Renal cortical epithelial cell (primary cell): ENCODE measurements around the gene SRPK2. TPM values are rescaled to one million over a fixed set of nuclear protein-coding genes. Genes with fewer than 3 reads are reported as not detected.
"Not testable (repeated sequence)": the region's sequence is repeated elsewhere in the genome, so short reads cannot be mapped to it uniquely, and the experiment has no call there.

Source experiments
- DNase-seq: peaks from one replicate; pipeline ENCODE4 v3.0.0-alpha.2; 2011; ENCODE audit warnings: low read depth
- total RNA-seq: library from RNA; depleted of rRNA; stranded (reverse); fragments of >200 nt; gene quantifications from 2 replicates; pipeline ENCODE4 v1.2.3, GENCODE V29; 2014

Gene SRPK2
- total RNA-seq, 1 donor from 2014 or later: 79.5 TPM

DNA sequence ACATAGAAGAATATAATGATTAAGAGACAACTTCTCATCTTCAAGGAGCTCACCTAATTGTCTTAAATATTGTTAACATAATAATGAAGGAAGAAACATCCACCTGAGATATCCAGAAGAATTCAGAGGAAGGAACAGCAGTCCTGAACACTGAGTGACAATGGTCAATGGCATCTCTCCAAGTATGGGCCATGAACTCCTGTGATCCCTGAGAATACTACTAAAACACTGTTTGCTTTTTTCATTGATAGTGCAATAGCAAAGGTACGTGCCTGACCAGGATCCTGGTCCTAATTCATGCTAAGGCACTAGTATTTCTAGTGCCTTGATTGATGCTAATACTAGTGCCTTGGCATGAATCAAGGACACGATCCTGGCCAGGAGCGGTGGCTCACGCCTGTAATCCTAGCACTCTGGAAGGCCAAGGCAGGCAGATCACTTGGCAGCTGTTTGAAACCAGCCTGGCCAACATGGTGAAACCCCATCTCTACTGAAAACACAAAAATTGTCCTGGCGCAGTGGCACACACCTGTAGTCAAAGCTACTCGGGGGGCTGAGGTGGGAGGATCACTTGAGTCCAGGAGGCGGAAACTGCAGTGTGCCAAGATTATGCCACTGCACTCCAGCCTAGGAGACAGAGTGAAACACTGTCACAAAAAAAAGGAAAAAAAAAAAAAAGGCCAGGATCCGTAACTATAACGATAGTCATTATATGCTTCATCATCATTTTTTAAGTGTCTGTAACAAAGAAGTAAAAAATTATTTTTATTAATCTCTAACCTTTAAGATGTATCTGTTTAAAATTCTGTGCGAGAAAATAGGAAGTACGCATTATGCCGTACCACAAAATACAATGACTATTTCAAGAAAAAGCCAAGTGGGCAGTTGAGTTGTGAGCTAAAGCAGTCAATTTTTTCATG is 49.1 kb downstream of the SRPK2 start:
- DNase-seq: no peak

DNA sequence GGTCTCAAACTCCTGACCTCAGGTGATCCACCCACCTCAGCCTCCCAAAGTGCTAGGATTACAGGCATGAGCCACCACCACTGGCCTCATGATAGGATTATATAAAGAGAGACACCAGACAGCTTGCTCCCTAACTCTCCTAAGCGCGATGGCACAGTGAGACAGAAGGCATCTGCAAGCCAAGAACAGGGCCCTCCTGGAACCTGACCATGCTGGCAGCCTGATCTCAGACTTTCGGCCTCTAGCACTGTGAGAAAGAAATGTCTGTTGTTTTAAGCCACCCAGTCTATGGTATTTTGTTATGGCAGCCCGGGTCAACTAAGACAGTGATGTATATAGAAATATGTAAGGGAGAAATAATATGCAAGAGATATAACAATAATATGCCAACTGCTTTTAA is 51.2 kb downstream of the SRPK2 start:
- DNase-seq: no peak

DNA sequence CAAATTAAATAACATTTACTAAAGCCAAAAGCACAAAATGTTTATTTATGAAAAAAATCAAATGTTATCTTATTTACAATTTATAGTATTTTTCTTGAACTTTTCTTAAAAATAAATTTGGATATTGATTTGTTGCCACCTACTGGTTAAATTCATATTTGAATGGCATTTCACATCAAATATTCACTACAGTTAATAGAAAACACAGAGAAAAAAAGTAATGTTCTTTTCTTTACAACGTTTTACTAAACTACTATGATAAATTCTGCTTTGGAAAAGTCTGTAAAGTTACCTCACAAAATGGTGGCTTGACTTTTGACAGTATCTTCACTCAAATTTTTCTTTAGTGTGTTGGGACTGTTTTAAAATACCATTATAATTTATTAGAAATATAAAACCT is 52.7 kb downstream of the SRPK2 start:
- peak; percentile 33 for DNase-seq

DNA sequence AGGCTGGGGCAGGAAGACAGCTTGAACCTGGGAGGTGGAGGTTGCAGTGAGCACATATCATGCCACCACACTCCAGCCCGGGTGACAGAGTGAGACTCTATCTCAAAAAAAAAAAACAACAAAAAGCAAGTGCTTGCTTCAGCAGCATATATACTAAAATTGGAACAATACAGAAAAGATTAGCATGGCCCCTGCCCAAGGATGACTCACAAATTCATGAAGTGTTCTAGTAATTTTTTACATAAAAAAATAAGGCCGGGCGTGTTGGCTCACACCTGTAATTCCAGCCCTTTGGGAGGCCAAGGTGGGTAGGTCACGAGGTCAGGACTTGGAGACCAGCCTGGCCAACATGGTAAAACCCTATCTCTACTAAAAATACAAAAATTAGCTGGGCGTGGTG is 56.1 kb downstream of the SRPK2 start:
- DNase-seq: not testable (repeated sequence)

DNA sequence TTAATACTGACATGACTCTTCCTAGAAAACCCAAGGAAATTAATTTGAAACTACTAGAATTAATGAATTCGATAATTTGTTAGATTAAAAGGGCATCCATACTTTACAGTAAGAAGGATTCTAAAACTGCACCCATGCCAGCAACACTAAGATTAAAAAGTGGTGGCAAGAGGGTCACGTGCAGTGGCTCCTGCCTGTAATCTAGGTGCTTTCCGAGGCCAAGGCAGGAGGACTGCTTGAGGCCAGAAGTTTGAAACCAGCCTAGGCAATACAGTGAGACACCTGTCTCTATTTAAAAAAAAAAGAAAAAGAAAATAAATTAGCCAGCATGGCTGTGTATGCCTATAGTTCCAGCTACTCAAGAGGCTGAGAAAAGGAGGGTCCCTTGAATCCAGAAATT is 58.2 kb downstream of the SRPK2 start:
- DNase-seq: no peak

DNA sequence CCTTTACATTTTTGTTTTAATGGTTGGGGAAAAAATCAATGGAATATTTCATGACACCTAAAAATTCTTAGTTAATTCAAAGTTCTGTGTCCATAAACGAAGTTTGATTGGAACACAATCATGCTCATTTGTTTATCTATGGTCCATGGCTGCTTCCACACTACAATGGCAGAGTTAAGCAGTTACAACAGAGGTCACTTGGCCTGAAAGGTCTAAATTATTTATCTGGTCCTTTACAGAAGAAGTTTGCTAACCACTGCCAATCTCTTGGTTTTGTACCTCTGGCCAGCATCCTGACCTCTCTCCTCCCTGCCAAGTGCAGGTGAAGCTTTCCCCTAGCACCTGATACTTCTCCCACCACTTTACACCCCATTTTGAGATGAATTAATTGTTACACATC is 61.5 kb downstream of the SRPK2 start:
- DNase-seq: no peak

DNA sequence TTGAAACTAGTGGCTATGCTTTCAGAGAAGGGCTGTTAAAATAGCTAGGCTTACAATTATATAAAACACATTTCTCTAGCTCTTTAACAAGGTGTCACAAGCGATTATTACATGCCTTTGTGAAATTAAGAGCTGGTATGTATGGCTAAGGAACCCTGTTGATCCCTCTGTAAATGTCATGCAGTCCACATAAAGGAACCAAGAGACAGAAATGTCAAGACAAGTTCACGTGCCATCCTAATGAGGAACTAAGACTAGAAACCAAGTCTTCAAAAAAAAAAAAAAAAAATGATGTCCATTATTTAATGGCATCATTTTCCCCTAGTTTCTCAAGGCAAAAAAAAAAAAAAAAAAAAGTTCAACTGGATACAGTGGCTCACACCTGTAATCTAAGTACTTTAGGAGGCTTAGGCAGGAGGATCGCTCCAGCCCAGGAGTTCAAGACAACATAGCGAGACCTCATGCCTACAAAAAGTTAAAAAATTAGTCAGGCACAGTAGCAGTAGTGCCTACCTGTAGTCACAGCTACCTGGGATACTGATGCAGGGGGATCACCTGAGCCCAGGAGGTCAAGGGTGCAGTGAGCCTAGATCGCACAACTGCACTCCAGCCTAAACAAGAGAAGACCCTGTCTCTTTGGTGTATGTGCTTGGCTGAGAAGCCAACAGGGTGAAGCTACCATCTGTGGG is 63.4 kb downstream of the SRPK2 start:
- DNase-seq: no peak

DNA sequence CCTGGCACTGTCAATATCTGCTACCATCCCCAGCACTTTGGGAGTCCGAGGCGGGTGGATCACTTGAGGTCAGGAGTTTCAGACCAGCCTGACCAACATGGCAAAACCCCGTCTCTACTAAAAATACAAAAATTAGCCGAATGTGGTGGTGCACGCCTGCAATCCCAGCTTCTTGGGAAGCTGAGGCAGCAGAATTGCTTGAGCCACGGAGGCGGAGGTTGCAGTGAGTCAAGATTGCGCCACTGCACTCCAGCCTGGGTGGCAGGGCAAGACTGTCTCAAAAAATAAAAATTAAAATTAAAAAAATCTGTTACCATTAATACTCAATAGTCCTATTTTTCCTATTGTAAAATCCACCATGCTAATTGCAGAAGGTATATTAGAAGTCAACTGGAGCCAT is 64.1 kb downstream of the SRPK2 start:
- not testable (repeated sequence) for DNase-seq

DNA sequence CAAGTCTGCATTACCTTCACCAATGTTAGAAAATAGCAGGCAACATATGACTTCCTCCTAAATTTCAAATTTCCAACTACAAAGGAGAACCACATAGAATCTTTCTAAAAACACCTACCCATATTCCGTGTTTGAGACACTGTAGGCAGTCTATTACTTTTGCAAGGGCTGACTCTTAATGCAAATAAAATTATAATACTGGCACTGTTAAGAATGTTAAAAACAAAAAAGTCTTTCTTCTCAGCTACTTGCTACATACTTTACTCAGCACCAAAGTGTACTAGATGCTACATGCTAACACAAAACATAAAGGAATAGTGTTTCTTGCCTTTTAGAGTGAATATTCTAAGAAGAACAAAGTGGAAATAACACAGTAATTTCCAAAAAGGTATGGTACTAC is 65.4 kb downstream of the SRPK2 start:
- no peak for DNase-seq

DNA sequence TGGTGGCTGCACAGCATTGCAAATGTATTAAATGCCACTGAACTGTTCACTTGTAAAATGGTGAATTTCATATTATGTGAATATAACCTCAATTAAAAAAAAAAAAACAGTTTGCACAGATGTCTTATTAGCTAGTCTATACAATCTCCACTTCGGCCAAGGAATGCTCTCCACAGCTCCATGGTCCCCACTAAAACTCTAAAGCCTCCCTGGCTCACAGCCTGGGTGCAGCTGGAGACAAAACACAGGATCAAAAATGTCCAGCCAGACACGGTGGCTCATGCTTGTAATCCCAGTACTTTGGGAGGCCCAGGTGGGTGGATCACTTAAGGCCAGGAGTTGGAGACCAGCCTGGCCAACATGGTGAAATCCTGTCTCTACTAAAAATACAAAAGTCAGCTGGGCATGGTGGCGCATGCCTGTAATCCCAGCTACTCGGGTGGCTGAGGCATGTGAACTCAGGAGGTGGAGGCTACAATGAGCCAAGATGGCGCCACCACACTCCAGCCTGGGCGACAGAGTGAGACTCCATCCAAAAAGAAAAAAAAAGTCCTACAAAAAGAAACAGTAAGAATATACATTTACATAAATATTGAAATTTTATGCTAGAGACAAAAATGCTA is 66.0 kb downstream of the SRPK2 start:
- DNase-seq: no peak

DNA sequence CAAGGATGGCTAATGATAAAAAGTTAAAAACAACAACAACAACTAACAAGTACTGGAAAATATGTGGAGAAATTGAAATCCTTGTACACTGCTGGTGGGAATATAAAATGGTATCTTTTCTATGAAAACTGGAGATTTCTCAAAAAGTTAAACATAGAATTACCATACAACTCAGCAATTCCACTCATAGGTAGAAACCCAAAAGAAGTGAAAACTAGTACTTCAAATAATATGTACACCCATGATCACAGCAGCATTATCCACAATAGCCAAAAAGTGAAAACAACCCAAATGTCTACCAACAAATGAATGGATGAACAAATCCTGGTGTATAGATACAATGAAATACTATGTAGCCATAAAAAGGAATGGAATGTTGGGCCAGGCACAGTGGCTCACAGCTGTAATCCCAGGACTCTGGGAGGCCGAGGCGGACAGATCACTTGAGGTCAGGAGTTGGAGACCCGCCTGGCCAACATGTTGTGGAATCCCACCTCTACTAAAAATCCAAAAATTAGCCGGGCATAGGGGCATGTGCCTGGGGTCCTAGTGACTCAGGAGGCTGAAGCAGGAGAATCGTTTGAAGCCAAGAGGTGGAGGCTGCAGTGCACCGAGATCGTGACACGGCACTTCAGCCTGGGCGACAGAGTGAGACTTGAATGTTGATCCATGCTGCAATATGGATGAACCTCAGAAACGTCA is 66.8 kb downstream of the SRPK2 start:
- DNase-seq: no peak

DNA sequence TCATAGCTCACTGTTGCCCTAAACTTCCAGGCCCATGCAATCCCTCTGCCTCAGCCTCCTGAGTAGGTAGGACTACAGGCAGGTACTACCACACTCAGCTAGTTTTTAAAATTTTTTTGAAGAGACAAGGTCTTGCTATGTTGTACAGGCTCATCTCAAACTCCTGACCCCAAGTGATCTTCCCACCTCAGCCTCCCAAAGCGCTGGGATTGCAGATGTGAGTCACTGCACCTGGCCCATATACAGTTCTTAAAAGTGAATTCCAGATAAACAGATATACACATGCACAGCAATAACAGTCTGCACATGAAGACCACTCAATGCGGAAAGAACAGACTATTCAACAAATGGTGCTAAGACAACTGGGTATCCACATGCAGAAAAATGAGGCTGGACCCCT is 67.8 kb downstream of the SRPK2 start:
- no peak for DNase-seq

DNA sequence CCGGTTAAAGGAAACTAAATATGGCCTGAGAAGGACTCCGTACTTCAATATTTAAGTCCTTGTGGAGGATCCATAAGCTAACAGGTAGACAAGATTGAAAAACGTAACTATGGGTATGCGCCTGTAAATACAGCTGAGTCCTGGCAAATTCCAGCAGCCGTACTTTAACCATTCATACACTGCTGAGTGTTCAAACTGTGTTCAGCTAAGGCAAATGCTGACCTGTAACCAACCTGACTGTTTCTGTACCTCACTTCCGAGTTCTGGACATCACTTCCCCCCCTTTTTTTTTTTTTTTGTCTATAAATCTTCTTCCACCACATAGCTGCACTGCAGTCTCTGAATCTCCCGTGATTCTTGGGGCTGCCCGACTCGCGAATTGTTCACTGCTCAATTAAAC is 69.1 kb downstream of the SRPK2 start:
- DNase-seq: peak; percentile 16

DNA sequence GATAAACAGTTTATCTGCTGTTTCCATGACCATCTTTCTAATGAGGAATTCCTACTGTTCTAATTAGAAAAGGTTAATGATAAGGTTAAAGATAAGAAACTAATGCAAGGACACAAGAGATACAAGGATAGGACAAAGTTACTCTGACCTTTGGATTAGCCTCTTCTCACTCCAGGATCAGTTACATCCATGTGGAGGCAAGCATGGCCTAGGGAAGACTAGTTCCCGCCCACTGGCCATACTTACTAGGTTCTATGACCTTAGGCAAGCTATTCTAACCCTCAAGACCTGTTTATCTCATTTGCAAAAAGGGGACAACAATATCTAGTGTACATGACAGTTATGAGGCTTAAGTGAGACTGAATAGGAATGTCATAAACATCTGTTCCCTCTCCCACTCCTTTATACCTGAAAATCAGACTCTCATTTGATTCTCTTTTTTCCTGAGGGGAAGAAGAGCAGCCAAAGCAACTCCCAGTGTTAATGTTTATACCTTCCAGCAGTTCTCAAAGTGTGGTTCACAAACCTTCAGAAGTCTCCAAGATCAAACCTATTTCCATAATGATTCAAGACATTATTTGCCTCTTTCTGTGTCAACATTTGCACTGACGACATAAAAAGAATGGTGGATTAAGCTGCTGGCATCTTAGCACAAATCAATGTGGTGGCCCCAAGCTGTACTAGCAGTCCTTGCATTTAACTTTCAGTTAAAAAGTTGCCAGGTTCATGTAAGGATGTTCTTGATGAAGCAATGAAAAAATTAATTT is 72.0 kb downstream of the SRPK2 start:
- no peak for DNase-seq

DNA sequence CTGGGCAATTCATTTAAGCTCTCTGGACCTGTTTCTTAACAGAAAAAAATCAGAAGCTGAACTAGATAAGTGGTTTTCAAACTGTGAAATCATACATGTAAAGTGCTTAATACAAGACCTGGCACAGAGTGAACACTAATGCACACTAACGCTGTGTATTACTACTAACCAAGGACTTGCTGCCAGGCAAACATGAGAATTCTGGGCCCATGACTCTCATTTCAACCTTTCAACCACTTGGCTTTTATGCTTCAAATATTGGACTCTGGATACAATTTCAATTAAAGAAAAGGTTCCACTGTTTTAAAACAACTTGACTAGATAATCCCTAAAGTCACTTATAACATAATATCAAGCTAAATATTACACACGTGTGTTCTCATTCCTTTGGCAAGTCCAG is 73.4 kb downstream of the SRPK2 start:
- DNase-seq: no peak

DNA sequence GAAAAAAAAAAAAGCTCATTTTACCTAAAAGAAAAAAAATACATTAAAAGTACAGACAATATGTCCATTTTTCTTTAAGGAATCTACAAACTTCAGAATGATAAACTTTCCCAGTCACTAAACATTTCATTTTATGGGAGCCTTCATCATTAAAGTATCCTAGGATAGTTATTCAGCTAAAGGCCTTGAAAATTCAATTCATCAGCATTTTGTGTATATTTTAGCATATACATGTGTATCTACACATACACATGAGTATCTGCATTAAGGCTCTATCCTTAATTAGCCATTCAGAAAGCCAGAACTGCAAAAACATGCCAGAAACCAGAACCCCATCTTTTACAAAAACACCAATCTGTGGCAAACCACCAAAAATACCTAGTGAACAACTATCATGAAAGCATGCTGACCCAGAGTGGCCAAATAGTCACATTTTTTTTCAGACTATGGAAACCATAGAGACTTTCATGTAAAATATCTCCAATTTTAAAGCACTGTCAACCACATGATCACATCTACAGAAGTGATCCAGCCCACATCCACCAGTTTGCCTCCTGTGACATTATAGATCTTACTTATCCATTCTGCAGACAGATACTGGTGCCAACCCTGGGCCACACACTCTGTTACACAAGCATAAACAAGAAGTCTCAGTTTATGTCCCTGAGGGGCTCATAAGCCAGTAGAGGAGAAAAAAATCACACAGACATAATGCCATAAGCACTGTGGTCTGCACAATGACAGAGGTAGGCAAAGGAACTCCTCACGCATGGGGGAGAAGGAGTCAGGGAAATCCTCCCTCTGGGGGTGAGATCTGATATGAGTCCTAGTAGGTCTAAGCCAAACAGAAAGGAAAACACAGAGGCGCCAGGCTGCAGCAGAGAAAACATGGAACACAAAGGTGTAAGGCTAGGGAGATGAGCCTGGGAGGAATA is 79.2 kb downstream of the SRPK2 start:
- DNase-seq: no peak

DNA sequence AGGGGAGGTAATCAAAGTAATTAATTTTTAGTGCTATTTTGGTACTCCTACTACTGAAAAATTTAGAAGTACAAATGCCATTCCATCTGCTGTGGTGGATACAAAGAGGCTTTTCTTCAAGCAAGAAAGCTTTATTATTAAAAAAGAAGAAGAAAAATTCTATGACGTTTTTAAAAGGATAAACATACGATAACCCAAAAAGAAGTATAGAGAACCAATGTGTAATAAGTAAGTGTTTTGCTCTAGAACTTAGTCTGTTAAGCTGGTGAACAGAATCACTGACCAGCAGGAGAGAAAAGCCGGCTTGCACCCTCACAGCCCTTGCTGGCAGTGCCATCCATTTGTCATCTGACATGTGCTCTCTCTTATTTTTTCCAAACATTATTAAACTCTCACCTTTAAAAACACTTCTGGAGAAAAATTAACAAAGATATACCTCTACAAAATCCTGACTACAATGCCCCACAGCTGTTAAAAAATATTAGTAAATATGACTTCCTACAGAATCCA is 81.5 kb downstream of the SRPK2 start:
- no peak for DNase-seq

DNA sequence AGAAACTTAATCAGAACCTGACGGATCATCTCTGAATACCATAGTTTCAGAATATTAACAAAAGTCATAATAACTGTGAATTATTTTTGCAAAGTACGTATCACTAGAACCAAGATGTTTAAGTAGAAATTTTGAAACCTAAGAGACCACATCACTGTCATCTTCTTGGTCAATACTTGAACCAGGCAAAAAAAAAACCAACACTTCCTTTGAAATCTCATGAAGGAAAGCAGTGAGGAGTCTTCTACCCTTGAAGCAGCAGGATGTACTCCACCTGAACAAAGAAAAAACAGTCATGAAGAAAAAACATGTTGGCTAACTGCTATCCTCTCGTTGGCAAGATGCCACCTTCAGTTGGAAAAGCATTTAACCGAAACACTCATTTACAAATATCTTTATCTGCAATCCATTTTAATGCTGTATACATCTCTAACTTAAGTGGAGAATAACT is 82.4 kb downstream of the SRPK2 start:
- peak; percentile 46 for DNase-seq

DNA sequence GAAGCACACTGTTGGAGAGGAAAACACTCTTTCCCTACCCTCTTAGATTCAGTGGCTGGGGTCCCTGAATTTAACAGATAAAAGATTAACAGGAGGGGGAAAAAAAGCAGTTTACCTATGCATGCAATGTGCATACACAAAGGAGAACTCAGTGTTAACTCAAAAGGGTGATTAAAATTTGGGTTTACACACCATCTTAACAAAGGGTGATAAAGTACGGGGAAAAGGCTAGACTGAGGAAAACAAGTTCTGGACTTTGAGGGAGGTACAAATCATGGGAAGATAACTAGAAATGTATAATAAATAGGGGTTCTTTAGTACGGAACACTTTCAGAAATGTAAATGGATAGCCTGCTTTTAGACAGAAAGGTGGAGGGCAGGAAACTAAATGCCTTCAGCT is 83.1 kb downstream of the SRPK2 start:
- no peak for DNase-seq
